ENCODE results near the gene IRAG1. TPM values are rescaled to one million over a fixed set of nuclear protein-coding genes. Genes with fewer than 3 reads are reported as not detected.

The IRAG1 gene
- total RNA-seq, 1 donor from 2014 or later, result 0.26 TPM

GRCh38 chr11:10725114-10725906, 31.8 kb upstream of the IRAG1 start:
- H3K4me3 ChIP-seq (ENCODE audit: low read depth, low read length), result no peak overlapping the region
- peak; percentile 75 for FAIRE-seq
- DNase-seq (ENCODE audit: low read depth), result peak; percentile 94
- no peak for TF ChIP-seq CTCF (IDR thresholded peaks at IDR 0.05; ENCODE audit: insufficient read depth, low read length, severe bottlenecking)
- peaks cover 4% of the 10 kb centered on the region for H3K27me3 ChIP-seq (ENCODE audit: control insufficient read depth, insufficient read depth, low read length)
- no peaks in the 10 kb centered on the region for H3K36me3 ChIP-seq (ENCODE audit: control insufficient read depth, insufficient read depth, low read length)

- no peak for DNase-seq (ENCODE audit: low read depth)
- TF ChIP-seq CTCF (IDR thresholded peaks at IDR 0.05; ENCODE audit: insufficient read depth, low read length, severe bottlenecking), result no peak
- Histone ChIP-seq H3K36me3 (ENCODE audit: control insufficient read depth, insufficient read depth, low read length) (no peaks in the 10 kb centered on the region), H3K4me3 (ENCODE audit: low read depth, low read length) (no peak overlapping the region), H3K27me3 (ENCODE audit: control insufficient read depth, insufficient read depth, low read length) (no peaks in the 10 kb centered on the region)
- FAIRE-seq, result no peak
Measured at GRCh38 chr11:10722307-10722706, 28.8 kb upstream of the IRAG1 start.

GRCh38 chr11:10720881-10721376, 27.4 kb upstream of the IRAG1 start:
- no peaks in the 10 kb centered on the region for H3K36me3 ChIP-seq (ENCODE audit: control insufficient read depth, insufficient read depth, low read length)
- FAIRE-seq (no peak), DNase-seq (ENCODE audit: low read depth) (no peak)
- H3K27me3 ChIP-seq (ENCODE audit: control insufficient read depth, insufficient read depth, low read length), result no peaks in the 10 kb centered on the region
- no peak for TF ChIP-seq CTCF (IDR thresholded peaks at IDR 0.05; ENCODE audit: insufficient read depth, low read length, severe bottlenecking)
- H3K4me3 ChIP-seq (ENCODE audit: low read depth, low read length), result no peak overlapping the region

- H3K27me3 ChIP-seq (ENCODE audit: control insufficient read depth, insufficient read depth, low read length), result no peaks in the 10 kb centered on the region
- FAIRE-seq, result no peak
- no peak overlapping the region for H3K4me3 ChIP-seq (ENCODE audit: low read depth, low read length)
- TF ChIP-seq CTCF (IDR thresholded peaks at IDR 0.05; ENCODE audit: insufficient read depth, low read length, severe bottlenecking), result no peak
- no peaks in the 10 kb centered on the region for H3K36me3 ChIP-seq (ENCODE audit: control insufficient read depth, insufficient read depth, low read length)
- no peak for DNase-seq (ENCODE audit: low read depth)
Measured at GRCh38 chr11:10719616-10720015, 26.1 kb upstream of the IRAG1 start.

- no peak for FAIRE-seq
- H3K27me3 ChIP-seq (ENCODE audit: control insufficient read depth, insufficient read depth, low read length), result no peaks in the 10 kb centered on the region
Measured at GRCh38 chr11:10716543-10717259, 23.1 kb upstream of the IRAG1 start.

More at GRCh38 chr11:10716543-10717259, 23.1 kb upstream of the IRAG1 start:
- no peak for TF ChIP-seq CTCF (IDR thresholded peaks at IDR 0.05; ENCODE audit: insufficient read depth, low read length, severe bottlenecking)
- no peaks in the 10 kb centered on the region for H3K36me3 ChIP-seq (ENCODE audit: control insufficient read depth, insufficient read depth, low read length)
- DNase-seq (ENCODE audit: low read depth), result no peak
- no peak overlapping the region for H3K4me3 ChIP-seq (ENCODE audit: low read depth, low read length)
